Measurements from ENCODE around the gene HECW1. TPM values are rescaled to one million over a fixed set of nuclear protein-coding genes. Genes with fewer than 3 reads are reported as not detected.

The HECW1 gene
- total and polyA plus RNA-seq, 2 experiments from 2014 or later, result 11.0 to 21.8 TPM

GRCh38 chr7:43491984-43492383 lies 379.5 kb downstream of the HECW1 start:
- H3F3A ChIP-seq (replicated peaks; ENCODE audit: low read depth), result no peaks in the 10 kb centered on the region
- no peaks in the 10 kb centered on the region for H3K79me2 ChIP-seq (replicated peaks; ENCODE audit: insufficient read depth)
- 0 out of 2 replicates have a peak, but pooled peaks cover 8% of the 10 kb centered on the region for H3K9me2 ChIP-seq (ENCODE audit: insufficient read depth)
- no peaks in the 10 kb centered on the region for H3K27me3 Mint-ChIP-seq (ENCODE audit: insufficient read depth, low read depth, poor library complexity)
- no peaks in the 10 kb centered on the region for H3K36me3 ChIP-seq (ENCODE audit: insufficient read depth)
- H2AFZ ChIP-seq, result no peak overlapping the region
- DNase-seq (ENCODE audit: low spot score) (no peak), ATAC-seq (no peak)
- H3K4me3 ChIP-seq, result no peak overlapping the region
- H4K20me1 ChIP-seq (replicated peaks; ENCODE audit: insufficient read depth), result no peaks in the 10 kb centered on the region; the same call in 1 of the 2 replicates
- no peak overlapping the region for H3K27ac Mint-ChIP-seq
- no peak for TF ChIP-seq CTCF (conservative IDR thresholded peaks at IDR 0.05; ENCODE audit: low read depth in 2 of 2)
- peaks cover 6% of the 10 kb centered on the region; the same call in 2 of the 3 replicates for H3K4me1 Mint-ChIP-seq
- no peaks in the 10 kb centered on the region for H3K4me1 ChIP-seq (ENCODE audit: insufficient read depth)
- H3K9me3 Mint-ChIP-seq, result no peaks in the 10 kb centered on the region
- no peak overlapping the region for H3K4me3 Mint-ChIP-seq
- H3K27ac ChIP-seq (ENCODE audit: low read depth), result no peak overlapping the region
- no peaks in the 10 kb centered on the region for H3K36me3 Mint-ChIP-seq (ENCODE audit: low read depth)
- H3K27me3 ChIP-seq (ENCODE audit: insufficient read depth), result no peaks in the 10 kb centered on the region
- no peak overlapping the region for H3K4me2 ChIP-seq

- H3K27me3 Mint-ChIP-seq (ENCODE audit: insufficient read depth, low read depth, poor library complexity), result no peaks in the 10 kb centered on the region
- Histone ChIP-seq H3K36me3 (ENCODE audit: insufficient read depth) (no peaks in the 10 kb centered on the region), H3K27me3 (ENCODE audit: insufficient read depth) (no peaks in the 10 kb centered on the region), H2AFZ (no peak overlapping the region), H3K4me3 (no peak overlapping the region), H3K4me1 (ENCODE audit: insufficient read depth) (no peaks in the 10 kb centered on the region), H3K4me2 (no peak overlapping the region), H3K79me2 (replicated peaks; ENCODE audit: insufficient read depth) (no peaks in the 10 kb centered on the region), H3K9me2 (ENCODE audit: insufficient read depth) (0 out of 2 replicates have a peak, but pooled peaks cover 10% of the 10 kb centered on the region), H4K20me1 (replicated peaks; ENCODE audit: insufficient read depth) (no peaks in the 10 kb centered on the region; the same call in 1 of the 2 replicates), H3F3A (replicated peaks; ENCODE audit: low read depth) (no peaks in the 10 kb centered on the region), H3K27ac (ENCODE audit: low read depth) (no peak overlapping the region)
- peaks cover 6% of the 10 kb centered on the region; the same call in 2 of the 3 replicates for H3K4me1 Mint-ChIP-seq
- no peaks in the 10 kb centered on the region for H3K36me3 Mint-ChIP-seq (ENCODE audit: low read depth)
- H3K9me3 Mint-ChIP-seq, result no peaks in the 10 kb centered on the region
- DNase-seq (ENCODE audit: low spot score) (no peak), ATAC-seq (no peak)
- no peak overlapping the region for H3K4me3 Mint-ChIP-seq
- no peak overlapping the region for H3K27ac Mint-ChIP-seq
- TF ChIP-seq ZNF331 (CRISPR knock-in tag; IDR thresholded peaks at IDR 0.05; ENCODE audit: low read depth), result no peak
- no peak for TF ChIP-seq CTCF (conservative IDR thresholded peaks at IDR 0.05; ENCODE audit: low read depth in 2 of 2)
- TF ChIP-seq JUNB (IDR thresholded peaks at IDR 0.05; ENCODE audit: unreplicated experiment), result no peak
- TF ChIP-seq REST (IDR thresholded peaks at IDR 0.05; ENCODE audit: unreplicated experiment), result no peak
- TF ChIP-seq STAT1 (IDR thresholded peaks at IDR 0.05; ENCODE audit: unreplicated experiment), result no peak
Measured at GRCh38 chr7:43492896-43493295, 380.4 kb downstream of the HECW1 start.
